Mesendoderm (in vitro differentiated cells): Measurements from ENCODE around the gene RALGPS2.
A peak's percentile ranks its signal among the peaks of the same experiment; 100 is the strongest.

Experiments used
- DNase-seq: peaks from one replicate; pipeline ENCODE4 v3.0.0; 2013
- H2AK5ac ChIP-seq: 2 replicates; pipeline ENCODE4 v1.6.1; 2013; ENCODE audit warnings: low read length, inconsistent platforms
- H2BK120ac ChIP-seq: 2 replicates; pipeline ENCODE4 v1.6.1; 2013; ENCODE audit warnings: low read depth, mild to moderate bottlenecking, low read length, moderate library complexity, mixed read lengths
- H2BK15ac ChIP-seq: replicated peaks from 2 replicates; pipeline ENCODE4 v1.6.1; 2013; ENCODE audit warnings: low read depth, mild to moderate bottlenecking, moderate library complexity
- H2BK5ac ChIP-seq: 2 replicates; pipeline ENCODE4 v1.6.1; 2013; ENCODE audit warnings: low read length, inconsistent platforms
- H3K18ac ChIP-seq: 2 replicates; pipeline ENCODE4 v1.6.1; 2013; ENCODE audit warnings: mild to moderate bottlenecking, low read length, mixed read lengths
- H3K23ac ChIP-seq: one replicate; pipeline ENCODE4 v1.6.1; 2013; ENCODE audit warnings: low read length
- H3K27ac ChIP-seq: 2 replicates; pipeline ENCODE4 v1.5.1; 2013; ENCODE audit warnings: low read depth, mild to moderate bottlenecking, inconsistent platforms, low read length, moderate library complexity
- H3K27me3 ChIP-seq: 2 replicates; pipeline ENCODE4 v1.6.1; 2013; ENCODE audit warnings: low read length, control low read depth, mild to moderate bottlenecking, inconsistent platforms; ENCODE audit not compliant: insufficient read depth, poor library complexity
- H3K36me3 ChIP-seq: 2 replicates; pipeline ENCODE4 v1.6.1; 2013; ENCODE audit warnings: low read length, inconsistent platforms; ENCODE audit not compliant: control insufficient read depth, insufficient read depth
- H3K4ac ChIP-seq: one replicate; pipeline ENCODE4 v1.6.1; 2013; ENCODE audit warnings: low read depth, mild to moderate bottlenecking, low read length, moderate library complexity
- H3K4me1 ChIP-seq: 2 replicates; pipeline ENCODE4 v1.6.1; 2013; ENCODE audit warnings: low read depth, low read length, inconsistent platforms; ENCODE audit not compliant: control insufficient read depth
- H3K4me2 ChIP-seq: 2 replicates; pipeline ENCODE4 v1.6.1; 2013; ENCODE audit warnings: low read length
- H3K4me3 ChIP-seq: 2 replicates; pipeline ENCODE4 v1.5.1; 2013; ENCODE audit warnings: mild to moderate bottlenecking, low read length
- H3K56ac ChIP-seq: one replicate; pipeline ENCODE4 v1.6.1; 2013; ENCODE audit warnings: low read length
- H3K79me1 ChIP-seq: 2 replicates; pipeline ENCODE4 v1.6.1; 2013; ENCODE audit warnings: low read length, inconsistent platforms
- H3K79me2 ChIP-seq: 2 replicates; pipeline ENCODE4 v1.6.1; 2013; ENCODE audit warnings: mild to moderate bottlenecking, low read length; ENCODE audit not compliant: control insufficient read depth, insufficient read depth
- H3K9ac ChIP-seq: 2 replicates; pipeline ENCODE4 v1.6.1; 2013; ENCODE audit warnings: low read length, inconsistent platforms
- H4K5ac ChIP-seq: one replicate; pipeline ENCODE4 v1.6.1; 2013; ENCODE audit warnings: low read length
- H4K8ac ChIP-seq: one replicate; pipeline ENCODE4 v1.6.1; 2013; ENCODE audit warnings: low read depth, mild to moderate bottlenecking, control low read depth, low read length, moderate library complexity
- WGBS: extraction: QIAGEN DNeasy Blood & Tissue Kit; methylation state at CpG from one replicate; pipeline ENCODE4 v1.1.7; 2013; ENCODE audit warnings: low lambda C conversion rate, missing lambda C conversion rate; ENCODE audit not compliant: insufficient coverage; ENCODE audit errors: extremely low coverage; 5-methylcytosine and 5-hydroxymethylcytosine counted together

RALGPS2 gene

DNA sequence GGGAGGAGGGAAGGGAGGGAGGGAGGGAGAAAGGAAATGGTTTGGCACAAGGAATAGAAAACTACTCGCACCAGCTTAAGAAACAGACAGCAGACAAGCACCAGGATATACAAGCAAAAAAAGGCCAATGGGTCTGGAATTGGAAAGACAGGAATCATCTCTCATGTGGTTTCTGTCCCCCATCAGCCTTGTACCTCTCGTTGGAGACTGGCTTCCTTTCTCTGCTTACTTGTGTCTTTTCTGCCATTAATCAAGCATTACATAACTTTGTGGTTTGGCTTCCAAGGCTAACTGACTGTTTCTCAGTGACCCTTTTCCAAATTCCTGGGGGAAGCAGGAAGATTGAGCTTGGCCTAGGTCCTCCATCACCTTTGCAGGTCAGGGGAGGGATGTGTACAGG lies 11.8 kb upstream of the RALGPS2 start:
- WGBS, result no CpG with 5 or more reads among the region's 2 CpGs
- Histone ChIP-seq H2BK120ac (no peak overlapping the region), H3K36me3 (no peaks in the 10 kb centered on the region), H3K18ac (no peak overlapping the region), H3K56ac (no peak overlapping the region), H3K4me3 (no peak overlapping the region), H2BK15ac (no peak overlapping the region), H2BK5ac (no peak overlapping the region), H3K23ac (no peak overlapping the region), H3K27me3 (no peaks in the 10 kb centered on the region), H3K4ac (no peak overlapping the region), H4K8ac (no peak overlapping the region), H3K27ac (no peak overlapping the region), H3K9ac (no peak overlapping the region), H2AK5ac (no peak overlapping the region), H3K4me2 (no peak overlapping the region), H3K79me2 (no peaks in the 10 kb centered on the region), H3K4me1 (no peaks in the 10 kb centered on the region), H3K79me1 (no peaks in the 10 kb centered on the region), H4K5ac (no peak overlapping the region)
- DNase-seq, result no peak

DNA sequence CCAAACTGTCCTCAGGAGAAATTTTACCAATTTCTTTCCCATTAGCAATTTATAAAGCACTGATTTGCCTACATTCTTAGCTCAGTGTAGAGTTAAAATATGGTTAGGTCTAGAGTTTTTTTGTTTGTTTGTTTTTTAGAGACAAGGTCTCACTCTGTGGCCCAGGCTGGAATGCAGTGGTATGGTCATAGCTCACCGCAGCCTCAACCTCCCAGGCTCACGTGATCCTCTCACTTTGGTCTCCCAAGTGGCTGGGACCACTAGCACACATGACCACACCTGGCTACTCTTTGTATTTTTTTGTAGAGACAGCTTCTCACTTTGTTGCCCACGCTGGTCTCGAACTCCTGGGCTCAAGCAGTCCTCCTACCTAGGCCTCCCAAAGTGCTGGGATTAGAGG lies 10.6 kb upstream of the RALGPS2 start:
- Histone ChIP-seq H3K4ac (no peak overlapping the region), H2BK120ac (no peak overlapping the region), H3K18ac (no peak overlapping the region), H2BK5ac (no peak overlapping the region), H3K4me3 (no peak overlapping the region), H2AK5ac (no peak overlapping the region), H3K27me3 (no peaks in the 10 kb centered on the region), H4K8ac (no peak overlapping the region), H3K9ac (no peak overlapping the region), H3K79me2 (no peaks in the 10 kb centered on the region), H3K4me1 (no peaks in the 10 kb centered on the region), H3K79me1 (no peaks in the 10 kb centered on the region), H2BK15ac (no peak overlapping the region), H3K36me3 (no peaks in the 10 kb centered on the region), H4K5ac (no peak overlapping the region), H3K27ac (no peak overlapping the region), H3K56ac (no peak overlapping the region), H3K23ac (no peak overlapping the region), H3K4me2 (no peak overlapping the region)
- no peak for DNase-seq
- WGBS, result no CpG with 5 or more reads among the region's 4 CpGs

DNA sequence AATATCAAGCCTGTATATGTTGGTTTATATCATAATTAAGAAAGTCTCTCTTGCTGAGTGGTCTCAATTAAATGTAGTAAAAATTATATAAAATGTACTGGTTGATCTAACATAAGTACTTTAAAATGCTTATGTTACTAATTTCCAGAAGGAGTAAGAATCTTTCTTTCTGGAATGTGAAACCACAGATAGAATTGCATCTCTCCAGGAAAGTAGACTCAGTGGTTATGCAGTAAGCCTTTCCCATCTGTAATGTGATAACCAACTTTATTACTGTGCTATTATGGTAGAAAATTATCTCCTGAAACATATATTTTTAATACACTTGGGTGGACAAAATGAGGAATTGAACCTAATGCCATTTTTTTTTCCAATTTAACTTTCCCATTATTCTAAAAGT lies 8.9 kb upstream of the RALGPS2 start:
- H3K36me3 ChIP-seq, result no peaks in the 10 kb centered on the region
- no peak overlapping the region for H3K4me3 ChIP-seq
- no peak overlapping the region for H2BK120ac ChIP-seq
- no peak overlapping the region for H3K4me2 ChIP-seq
- no peak overlapping the region for H3K4ac ChIP-seq
- no peak overlapping the region for H3K56ac ChIP-seq
- H3K18ac ChIP-seq, result no peak overlapping the region
- H3K23ac ChIP-seq, result no peak overlapping the region
- H3K79me2 ChIP-seq, result no peaks in the 10 kb centered on the region
- H4K8ac ChIP-seq, result no peak overlapping the region
- DNase-seq, result no peak
- H4K5ac ChIP-seq, result no peak overlapping the region
- H3K9ac ChIP-seq, result no peak overlapping the region
- H2AK5ac ChIP-seq, result no peak overlapping the region
- no peaks in the 10 kb centered on the region for H3K27me3 ChIP-seq
- no peaks in the 10 kb centered on the region for H3K4me1 ChIP-seq
- H3K27ac ChIP-seq, result no peak overlapping the region
- H2BK5ac ChIP-seq, result no peak overlapping the region
- H2BK15ac ChIP-seq, result no peak overlapping the region
- no peaks in the 10 kb centered on the region for H3K79me1 ChIP-seq

DNA sequence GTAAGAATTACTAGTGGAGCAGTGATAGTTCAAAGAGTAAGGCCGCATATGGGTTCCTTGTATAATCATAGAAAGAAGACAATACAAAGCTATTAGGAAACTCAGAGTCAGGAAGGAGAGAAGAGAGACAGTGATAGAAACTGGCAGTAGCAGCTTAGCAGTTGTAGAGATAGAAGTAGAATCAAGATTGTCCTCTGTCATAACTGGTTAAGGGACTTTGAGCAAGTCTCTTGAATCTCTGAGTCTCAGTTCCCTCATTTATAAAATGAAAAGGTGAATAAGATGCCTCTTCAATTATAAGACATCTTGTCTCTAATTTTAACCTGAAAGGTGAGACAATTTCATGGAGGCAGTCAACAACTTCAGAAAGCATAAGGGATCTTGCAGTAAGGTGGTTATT lies 6.5 kb upstream of the RALGPS2 start:
- no peaks in the 10 kb centered on the region for H3K4me1 ChIP-seq
- no CpG with 5 or more reads among the region's 1 CpG for WGBS
- H3K4ac ChIP-seq, result no peak overlapping the region

DNA sequence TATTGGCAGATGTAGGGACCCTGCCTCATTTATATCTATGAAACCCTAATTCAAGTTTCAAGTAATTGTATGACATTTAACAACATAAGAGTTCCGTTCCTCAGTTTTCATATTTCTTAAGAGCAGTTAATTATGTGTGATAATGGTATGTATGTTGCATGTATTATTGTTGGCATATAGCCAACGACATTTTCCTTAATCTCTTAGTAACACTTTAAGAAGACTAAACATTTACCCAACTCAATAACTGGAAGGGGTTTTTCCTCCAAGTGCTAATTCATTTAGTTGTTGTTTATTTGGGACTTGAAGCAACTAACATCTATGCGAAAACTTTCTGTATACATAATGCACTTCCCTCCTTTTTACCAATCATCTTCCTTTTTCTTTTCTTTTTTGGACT lies 1.5 kb upstream of the RALGPS2 start:
- Histone ChIP-seq H3K27ac (no peak overlapping the region), H3K9ac (no peak overlapping the region), H3K27me3 (no peaks in the 10 kb centered on the region), H3K18ac (no peak overlapping the region), H4K8ac (no peak overlapping the region), H3K36me3 (no peaks in the 10 kb centered on the region), H3K79me2 (peaks cover 3% of the 10 kb centered on the region), H3K4me2 (no peak overlapping the region), H2BK15ac (no peak overlapping the region), H3K56ac (no peak overlapping the region), H3K4me1 (no peaks in the 10 kb centered on the region), H3K79me1 (no peaks in the 10 kb centered on the region), H2AK5ac (no peak overlapping the region), H3K23ac (no peak overlapping the region), H4K5ac (no peak overlapping the region), H2BK120ac (no peak overlapping the region), H3K4me3 (no peak overlapping the region), H3K4ac (no peak overlapping the region), H2BK5ac (no peak overlapping the region)
- WGBS, result no CpG with 5 or more reads among the region's 3 CpGs
- no peak for DNase-seq

More for the DNA sequence above, 6.5 kb upstream of the RALGPS2 start:
- no peak overlapping the region for H4K8ac ChIP-seq
- no peaks in the 10 kb centered on the region for H3K79me2 ChIP-seq
- no peak for DNase-seq
- no peak overlapping the region for H2BK15ac ChIP-seq
- no peaks in the 10 kb centered on the region for H3K27me3 ChIP-seq
- no peak overlapping the region for H2AK5ac ChIP-seq
- no peak overlapping the region for H3K23ac ChIP-seq
- H3K56ac ChIP-seq, result no peak overlapping the region
- no peak overlapping the region for H3K4me3 ChIP-seq
- no peak overlapping the region for H3K4me2 ChIP-seq
- H2BK120ac ChIP-seq, result no peak overlapping the region
- H3K27ac ChIP-seq, result no peak overlapping the region
- no peaks in the 10 kb centered on the region for H3K79me1 ChIP-seq
- H4K5ac ChIP-seq, result no peak overlapping the region
- no peak overlapping the region for H2BK5ac ChIP-seq
- H3K36me3 ChIP-seq, result no peaks in the 10 kb centered on the region
- H3K9ac ChIP-seq, result no peak overlapping the region
- H3K18ac ChIP-seq, result no peak overlapping the region

DNA sequence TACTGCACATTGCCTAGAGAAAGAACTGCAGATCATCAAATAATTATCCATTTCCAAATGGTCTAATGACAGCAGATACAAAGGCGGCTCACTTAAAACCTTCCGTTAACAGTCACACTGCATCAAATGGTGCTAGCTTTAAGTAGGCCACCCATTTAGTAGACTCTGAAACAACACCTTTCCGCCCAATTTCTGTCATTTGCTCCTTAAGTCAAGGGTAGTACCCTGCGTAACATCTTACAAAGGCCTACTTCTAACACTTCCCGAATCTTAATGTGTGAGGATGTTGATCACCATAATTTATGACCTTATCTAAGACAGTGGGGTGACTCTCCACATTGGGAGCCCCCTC lies 692 bp upstream of the RALGPS2 start:
- no peak overlapping the region for H2BK15ac ChIP-seq
- WGBS, result no CpG with 5 or more reads among the region's 5 CpGs

More for the DNA sequence above, 692 bp upstream of the RALGPS2 start:
- Histone ChIP-seq H3K23ac (no peak overlapping the region), H3K4me2 (peak overlapping the region; percentile 31), H3K18ac (no peak overlapping the region), H3K56ac (peak overlapping the region; percentile 1), H2AK5ac (no peak overlapping the region), H3K79me2 (peaks cover 3% of the 10 kb centered on the region), H3K9ac (peak overlapping the region; percentile 70), H3K4me1 (no peaks in the 10 kb centered on the region), H3K27me3 (no peaks in the 10 kb centered on the region), H3K27ac (no peak overlapping the region), H4K5ac (no peak overlapping the region), H2BK5ac (no peak overlapping the region), H4K8ac (no peak overlapping the region), H3K36me3 (no peaks in the 10 kb centered on the region), H3K79me1 (no peaks in the 10 kb centered on the region), H3K4me3 (no peak overlapping the region), H2BK120ac (no peak overlapping the region), H3K4ac (no peak overlapping the region)
- no peak for DNase-seq
